NCI-H146 (cell line): ENCODE measurements around the gene IBA57.

Experiments
- DNase-seq: peaks from one replicate; lab custom pipeline; 2025; lab: John Stamatoyannopoulos, UW

IBA57 gene

GRCh38 chr1:228165372-228166169 is at the start of gene IBA57:
IBA57 (plus strand) TSS chr1:228165804; CDS start chr1:228165817, 13 bp downstream.
- DNase-seq = peak; percentile 98

GRCh38 chr1:228117335-228117734 is 48.3 kb upstream of the IBA57 start:
- no peak for DNase-seq

DNA sequence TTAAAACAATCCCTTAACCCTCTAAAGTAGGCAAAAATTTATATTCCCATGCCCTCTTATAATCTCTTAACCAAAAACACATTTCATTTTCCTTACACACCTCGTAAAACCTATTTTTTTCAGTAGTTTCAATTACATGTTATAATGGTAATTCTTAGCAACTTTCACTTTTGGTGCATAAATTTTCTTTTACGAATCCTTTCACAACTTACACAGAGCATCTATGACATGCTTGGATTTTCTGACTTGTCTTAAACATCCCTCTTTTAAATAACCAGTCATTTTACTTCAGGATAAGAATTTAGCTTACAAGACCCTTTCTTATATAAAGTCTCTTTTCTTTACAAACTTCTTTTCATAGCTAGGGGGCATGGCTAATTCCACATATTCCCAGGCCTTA is 47.6 kb upstream of the IBA57 start:
- no peak for DNase-seq

DNA sequence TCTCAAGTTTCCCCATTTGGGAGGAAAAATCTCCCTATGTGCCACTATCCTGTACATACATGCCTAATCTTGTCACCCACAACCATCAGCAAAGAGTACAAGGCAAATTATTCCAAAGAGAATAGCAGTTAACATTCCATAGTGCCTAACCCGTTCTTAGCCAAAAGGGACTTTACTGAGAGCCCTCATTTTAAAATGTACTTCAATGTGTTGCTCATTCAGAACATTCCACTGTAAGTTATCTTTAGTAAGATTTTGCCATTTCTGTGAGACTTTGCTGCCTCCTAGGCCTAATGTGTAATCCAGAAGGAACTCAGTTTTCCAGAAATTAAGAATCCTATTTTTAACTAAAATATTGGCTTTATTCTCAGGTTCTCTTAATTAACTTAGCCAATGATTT is 45.3 kb upstream of the IBA57 start:
- DNase-seq = no peak

GRCh38 chr1:228120857-228121489 is 44.6 kb upstream of the IBA57 start:
- no peak for DNase-seq

DNA sequence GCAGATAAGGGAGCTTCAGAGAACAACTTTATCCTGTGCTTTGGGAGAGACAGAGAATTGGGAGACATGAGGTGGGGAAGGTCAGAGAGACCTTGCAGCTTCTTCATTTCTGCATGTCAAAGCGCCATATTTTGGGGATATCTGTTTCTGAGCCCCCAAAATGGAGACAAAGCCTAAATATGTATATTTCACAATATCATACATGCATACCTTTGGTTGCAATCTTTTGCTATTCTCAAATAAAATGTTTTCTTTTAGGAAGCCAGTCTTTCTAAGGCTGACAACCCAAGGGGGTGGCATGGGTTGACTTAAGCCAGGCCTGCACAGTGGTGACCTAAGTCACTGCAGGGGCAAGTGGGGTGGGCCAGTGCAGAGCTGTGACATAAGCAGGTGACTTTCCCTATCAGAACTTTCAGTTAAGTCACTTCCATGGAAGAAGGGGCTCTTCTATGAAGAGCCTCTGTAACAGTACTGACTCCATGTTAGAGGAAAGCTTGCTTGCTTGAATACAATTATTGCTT is 42.6 kb upstream of the IBA57 start:
- no peak for DNase-seq

GRCh38 chr1:228123505-228123904 is 42.1 kb upstream of the IBA57 start:
- no peak for DNase-seq

DNA sequence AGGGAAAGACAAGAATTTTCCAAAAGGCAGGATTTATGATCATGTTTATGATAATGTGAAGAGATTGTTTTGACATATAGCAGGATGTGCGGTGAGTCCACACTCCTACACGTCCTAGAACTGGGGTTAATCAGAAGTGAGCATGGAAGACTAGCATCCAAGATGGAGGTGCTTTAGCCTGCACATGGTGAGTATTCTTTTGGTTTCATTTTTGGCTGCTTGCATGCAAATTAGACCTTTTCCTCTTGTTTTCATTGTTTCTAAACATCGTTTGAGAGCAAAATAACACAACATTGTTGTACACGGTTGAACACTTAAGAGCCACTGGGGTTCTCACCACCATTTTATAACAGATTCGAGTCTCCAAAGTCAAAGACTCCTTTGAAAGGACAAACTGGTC is 40.4 kb upstream of the IBA57 start:
- no peak for DNase-seq

GRCh38 chr1:228131766-228132165 is 33.8 kb upstream of the IBA57 start:
- no peak for DNase-seq

- DNase-seq = no peak
Observed at GRCh38 chr1:228134591-228134990, 31.0 kb upstream of the IBA57 start.

- no peak for DNase-seq
Observed at GRCh38 chr1:228136901-228137300, 28.7 kb upstream of the IBA57 start.

GRCh38 chr1:228139406-228139930 is 26.1 kb upstream of the IBA57 start:
- DNase-seq = no peak

- DNase-seq = peak; percentile 99
Observed at GRCh38 chr1:228139931-228140723, 25.5 kb upstream of the IBA57 start, which contains the start of gene GUK1. GUK1 (plus strand) TSS chr1:228140279; CDS start chr1:228140303, 24 bp downstream.

DNA sequence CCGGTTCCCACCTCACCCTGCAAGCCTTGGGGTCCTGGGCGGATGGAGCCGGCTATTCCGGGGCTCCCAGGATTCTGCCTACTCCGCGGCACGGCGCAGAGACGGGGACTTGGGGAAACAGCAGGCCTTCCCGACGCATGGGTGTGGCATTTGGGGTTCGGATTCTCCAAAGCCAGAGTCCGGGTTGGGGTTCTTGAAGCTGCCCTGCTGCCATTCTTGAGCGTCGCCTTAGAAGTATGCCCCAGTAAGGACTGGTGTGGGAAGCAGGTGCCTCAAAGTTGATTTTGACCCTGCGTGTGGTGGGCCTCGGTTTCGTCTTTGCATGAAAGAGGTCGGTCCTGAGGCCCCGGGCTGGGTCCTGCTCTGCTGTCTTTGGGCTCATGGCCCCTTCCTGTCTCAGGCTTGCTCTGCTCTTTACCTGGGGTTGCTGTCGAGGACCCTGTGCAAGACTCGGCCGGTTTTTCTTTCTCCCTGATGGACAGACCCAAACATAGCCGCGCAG is 24.8 kb upstream of the IBA57 start:
- DNase-seq = no peak

DNA sequence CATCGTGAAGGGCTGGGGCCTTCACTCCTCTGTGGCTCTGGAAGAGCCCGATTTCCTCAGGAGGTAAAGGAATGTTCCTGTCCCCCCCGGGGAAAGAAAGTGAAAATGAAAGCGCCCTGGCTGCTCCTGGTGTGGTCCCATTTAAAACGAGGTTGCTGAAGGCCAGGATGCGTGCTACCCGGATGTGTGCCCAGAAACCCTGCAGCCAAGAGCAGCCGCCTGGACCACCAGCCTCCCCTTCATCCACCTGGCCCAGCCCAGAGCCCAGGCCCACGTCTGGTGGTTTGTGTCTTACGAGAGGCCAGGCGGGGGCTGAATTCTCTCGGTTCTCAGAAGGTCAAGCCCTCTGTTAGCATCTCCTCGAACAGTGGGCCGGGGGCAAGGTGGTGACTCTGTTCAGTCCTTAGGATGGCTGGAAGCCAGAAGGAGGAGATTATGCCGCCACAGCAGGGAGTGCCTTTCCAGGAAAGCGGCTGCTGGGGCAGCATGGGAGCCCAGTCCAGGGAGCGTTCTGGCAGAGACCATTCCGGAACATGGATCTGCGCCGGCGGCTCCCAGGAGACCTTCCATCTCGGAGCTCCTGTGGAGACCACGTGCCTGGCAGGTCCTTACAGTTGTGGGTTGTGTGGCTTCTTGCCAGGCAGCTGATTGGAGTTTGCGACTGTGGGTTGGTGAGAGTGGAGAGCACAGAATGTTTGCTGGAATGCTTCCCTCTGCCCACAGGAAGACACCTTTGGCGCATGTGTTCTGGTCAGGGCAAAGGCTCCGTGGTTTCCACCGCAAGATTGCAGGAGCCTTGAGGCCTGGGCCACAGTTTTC is 24.2 kb upstream of the IBA57 start:
- DNase-seq = peak; percentile 7

- no peak for DNase-seq
Observed at GRCh38 chr1:228142155-228142691, 23.4 kb upstream of the IBA57 start.

- no peak for DNase-seq
Observed at GRCh38 chr1:228142701-228143136, 22.9 kb upstream of the IBA57 start.

DNA sequence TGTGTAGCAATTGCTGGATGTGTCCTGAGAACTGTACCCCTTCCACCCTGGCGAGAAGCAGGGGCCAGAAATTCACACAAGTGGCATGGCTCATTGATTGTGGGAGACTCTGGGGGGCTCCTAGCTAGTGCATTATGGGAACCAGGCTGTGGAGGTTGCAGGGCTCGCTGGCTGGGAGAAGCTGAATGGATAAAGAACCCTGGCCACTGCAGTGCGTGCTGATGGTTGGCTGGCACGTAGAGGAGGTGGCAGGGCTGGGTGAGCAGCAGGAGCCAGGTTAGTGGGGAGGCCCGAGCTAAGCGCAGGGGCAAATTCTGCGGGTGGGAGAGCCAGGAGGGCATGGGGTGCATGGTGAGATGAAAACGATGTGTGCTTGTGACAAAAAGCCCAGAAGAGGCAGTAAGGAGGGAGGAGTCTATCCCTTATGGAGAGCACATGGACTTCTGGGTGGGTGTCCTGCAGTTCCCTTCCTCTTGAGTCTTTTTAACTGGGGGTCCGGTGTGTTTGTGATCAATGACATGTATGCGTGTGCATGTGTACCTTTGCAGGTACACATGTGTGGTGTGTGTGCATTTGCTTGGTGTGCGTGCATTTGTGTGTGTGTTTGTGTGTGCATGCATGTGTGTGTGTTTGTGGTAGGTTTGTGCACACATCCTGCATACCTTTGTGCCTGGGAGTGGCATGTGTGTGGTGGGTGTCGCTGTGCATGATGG is 22.0 kb upstream of the IBA57 start:
- no peak for DNase-seq

DNA sequence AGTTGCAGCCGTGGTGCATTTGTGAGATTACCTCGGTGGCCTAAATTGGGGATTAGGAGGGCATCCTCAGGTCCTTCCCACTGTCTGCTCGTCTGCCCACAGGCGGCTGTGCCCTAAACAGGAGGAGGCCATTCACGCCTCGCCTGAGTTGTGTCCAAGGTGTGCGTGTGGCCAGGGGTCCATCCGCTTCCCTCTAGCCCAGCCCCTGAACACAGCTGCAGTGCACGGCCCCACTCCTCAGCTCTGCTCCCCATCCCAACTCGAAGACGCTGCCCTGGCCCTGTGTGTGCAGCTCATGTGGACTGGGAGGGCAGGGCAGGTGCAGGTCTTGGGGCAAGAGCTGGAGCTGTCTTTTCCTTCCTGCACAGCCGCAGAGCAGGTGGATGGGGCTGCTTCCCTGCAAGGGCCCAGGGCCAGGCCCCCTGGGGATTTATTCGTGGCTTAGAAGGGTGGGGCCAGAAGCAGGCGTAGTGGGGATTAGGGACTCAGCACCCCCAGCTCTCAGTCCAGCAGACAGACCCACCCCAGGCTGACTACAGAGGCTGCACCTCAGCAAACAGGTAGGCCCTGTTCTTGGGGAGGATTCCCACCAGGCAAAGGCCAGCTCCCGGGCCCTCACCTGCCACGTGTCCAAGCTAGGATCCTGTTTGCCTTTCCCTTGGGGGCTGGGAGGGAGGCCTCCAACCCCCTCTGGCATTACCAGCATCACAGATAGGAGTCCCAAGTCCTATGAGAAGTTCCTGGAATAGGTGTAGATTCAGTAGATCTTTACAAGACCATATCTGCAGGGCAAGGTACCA is 21.2 kb upstream of the IBA57 start:
- DNase-seq = no peak
